Suprapubic skin (tissue), 4 donors: Measurements from ENCODE around the gene TPCN2. TPM values are rescaled to one million over a fixed set of nuclear protein-coding genes. Genes with fewer than 3 reads are reported as not detected.

Experiments used
- DNase-seq, 2 donors: peaks; one replicate each; pipeline ENCODE4 v3.0.0-alpha.2; 2019; ENCODE audit warnings: low spot score in 2 of 2
- H3K27ac ChIP-seq: fragments of 200-600 bp; sonication (generic); one replicate; pipeline ENCODE4 v1.5.1; 2019
- H3K27me3 ChIP-seq: fragments of 200-600 bp; sonication (generic); one replicate; pipeline ENCODE4 v1.5.1; 2019
- H3K36me3 ChIP-seq: fragments of 200-600 bp; sonication (generic); one replicate; pipeline ENCODE4 v1.5.1; 2019
- H3K4me1 ChIP-seq: fragments of 200-600 bp; sonication (generic); one replicate; pipeline ENCODE4 v1.5.1; 2019
- H3K4me3 ChIP-seq: fragments of 200-600 bp; sonication (generic); one replicate; pipeline ENCODE4 v1.5.1; 2019; ENCODE audit warnings: mild to moderate bottlenecking
- H3K9me3 ChIP-seq: fragments of 200-600 bp; sonication (generic); one replicate; pipeline ENCODE4 v1.5.1; 2019
- CTCF ChIP-seq, 2 donors: fragments of 200-600 bp in 1 of 2; fragments of 450-650 bp in 1 of 2; sonication (generic) in 1 of 2; IDR thresholded peaks; one replicate each; pipeline ENCODE4 v1.5.1; 2016 to 2019; ENCODE audit warnings: antibody characterized with exemption in 2 of 2, mild to moderate bottlenecking in 1 of 2, moderate library complexity in 1 of 2
- EP300 ChIP-seq: sonication (generic); formaldehyde crosslinking; IDR thresholded peaks from one replicate; pipeline ENCODE4 v1.6.1; 2017; ENCODE audit warnings: antibody characterized with exemption
- POLR2A ChIP-seq, 2 donors: fragments of 450-650 bp; IDR thresholded peaks; one replicate each; pipeline ENCODE4 v1.6.1; 2017; ENCODE audit warnings: antibody characterized with exemption in 2 of 2, mild to moderate bottlenecking in 2 of 2, moderate library complexity in 2 of 2
- POLR2AphosphoS5 ChIP-seq, 3 donors: sonication (generic); formaldehyde crosslinking; IDR thresholded peaks; one replicate each; pipeline ENCODE4 v1.6.1; 2017; ENCODE audit warnings: antibody characterized with exemption in 3 of 3
- WGBS: methylation state at CpG from one replicate; pipeline ENCODE4 v1.1.5; 2018; 5-methylcytosine and 5-hydroxymethylcytosine counted together
- total RNA-seq, 4 donors: library from RNA; depleted of rRNA; stranded (reverse); fragments of >200 nt; gene quantifications; one replicate each; pipeline ENCODE4 v1.1.0, GENCODE V29; 2016

TPCN2 gene
- total RNA-seq, 4 donors from 2014 or later: 8.4 to 30.3 (median 24.4) TPM

- DNase-seq: peak; percentile 62 to 63
- TF ChIP-seq EP300 (no peak), POLR2A (IDR thresholded peaks at IDR 0.05) (no peak), CTCF (IDR thresholded peaks at IDR 0.05) (no peak), POLR2AphosphoS5 (IDR thresholded peaks at IDR 0.05) (no peak)
- H3K27ac ChIP-seq: peak overlapping the region; percentile 73
- H3K9me3 ChIP-seq: no peaks in the 10 kb centered on the region
- no peak overlapping the region for H3K4me3 ChIP-seq
- H3K4me1 ChIP-seq: peaks cover 43% of the 10 kb centered on the region
- no peaks in the 10 kb centered on the region for H3K27me3 ChIP-seq
- 76% methylated on average over 18 of the region's 23 CpGs for WGBS
- peaks cover 3% of the 10 kb centered on the region for H3K36me3 ChIP-seq
Observed at GRCh38 chr11:69001243-69002081, 47.3 kb upstream of the TPCN2 start.

DNA sequence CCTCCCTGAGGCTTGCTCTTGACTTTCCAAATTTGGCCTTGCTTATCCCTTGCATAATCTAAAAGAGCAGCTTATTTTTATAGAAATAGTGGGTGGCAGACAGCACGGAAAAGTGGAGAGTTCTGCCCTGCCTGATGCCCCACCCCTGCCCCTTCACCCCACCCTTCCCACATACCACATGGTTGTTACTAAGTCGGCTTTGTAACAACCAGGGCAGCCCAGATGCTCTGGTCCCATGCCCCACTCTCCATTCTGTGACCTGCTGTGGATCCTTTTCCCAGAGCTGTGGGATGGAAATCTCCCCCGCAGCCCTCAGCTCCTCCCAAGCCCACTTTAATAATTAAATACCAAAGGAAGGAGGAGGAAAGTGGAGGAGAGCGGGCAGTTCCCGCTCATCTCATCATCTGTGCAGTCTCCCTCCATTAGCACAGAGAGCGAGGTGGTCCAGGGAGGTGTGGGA is 46.6 kb upstream of the TPCN2 start:
- WGBS: 77% methylated on average over 6 of the region's 6 CpGs
- Histone ChIP-seq H3K9me3 (no peaks in the 10 kb centered on the region), H3K36me3 (peaks cover 3% of the 10 kb centered on the region), H3K4me1 (peaks cover 43% of the 10 kb centered on the region), H3K27me3 (no peaks in the 10 kb centered on the region), H3K27ac (no peak overlapping the region), H3K4me3 (no peak overlapping the region)
- peak in 1 of 2 donors; percentile 62 for DNase-seq
- TF ChIP-seq EP300 (no peak), CTCF (IDR thresholded peaks at IDR 0.05) (no peak), POLR2A (IDR thresholded peaks at IDR 0.05) (no peak), POLR2AphosphoS5 (IDR thresholded peaks at IDR 0.05) (no peak)

GRCh38 chr11:69002570-69003231 is 46.0 kb upstream of the TPCN2 start:
- Histone ChIP-seq H3K27me3 (no peaks in the 10 kb centered on the region), H3K27ac (no peak overlapping the region), H3K9me3 (no peaks in the 10 kb centered on the region), H3K4me3 (no peak overlapping the region), H3K36me3 (peaks cover 3% of the 10 kb centered on the region), H3K4me1 (peaks cover 44% of the 10 kb centered on the region)
- no peak for TF ChIP-seq POLR2AphosphoS5 (IDR thresholded peaks at IDR 0.05)
- peak; percentile 62 to 77 for DNase-seq
- 92% methylated on average over 4 of the region's 13 CpGs for WGBS

DNA sequence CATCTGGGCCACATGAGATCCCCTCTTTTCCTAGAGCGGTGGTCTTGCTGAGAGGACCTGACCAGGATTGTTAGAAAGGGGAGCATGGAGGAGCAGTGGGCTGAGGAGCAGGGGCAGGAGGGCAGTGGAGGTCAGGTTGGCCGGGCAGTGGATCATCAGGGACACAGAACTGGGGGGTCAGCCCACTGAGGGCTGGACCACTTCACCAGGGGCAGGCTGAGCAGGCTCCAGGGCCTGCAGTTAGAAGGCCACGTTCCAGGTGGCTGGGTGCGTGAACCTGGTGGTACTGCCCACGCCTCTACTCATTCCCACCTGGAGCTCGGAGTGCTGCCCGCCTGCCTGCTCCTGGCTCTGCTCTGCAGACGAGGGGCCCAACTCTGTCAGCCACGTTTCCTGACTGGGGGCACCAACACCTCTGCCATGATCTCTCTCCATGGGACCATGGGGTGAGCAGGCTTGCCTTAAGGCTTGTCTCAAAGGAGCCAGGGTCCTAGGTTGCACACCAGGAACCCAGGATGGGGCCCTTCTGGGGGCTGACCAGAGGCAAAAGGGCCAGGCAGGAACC is 45.3 kb upstream of the TPCN2 start:
- H3K27me3 ChIP-seq: no peaks in the 10 kb centered on the region
- peak in 1 of 2 donors; percentile 59 for DNase-seq
- no peaks in the 10 kb centered on the region for H3K9me3 ChIP-seq
- H3K36me3 ChIP-seq: peaks cover 3% of the 10 kb centered on the region
- H3K4me1 ChIP-seq: peaks cover 48% of the 10 kb centered on the region
- no peak overlapping the region for H3K4me3 ChIP-seq
- 95% methylated on average over 7 of the region's 9 CpGs for WGBS
- TF ChIP-seq CTCF (IDR thresholded peaks at IDR 0.05) (no peak), POLR2AphosphoS5 (IDR thresholded peaks at IDR 0.05) (no peak), EP300 (no peak), POLR2A (IDR thresholded peaks at IDR 0.05) (no peak)
- no peak overlapping the region for H3K27ac ChIP-seq

GRCh38 chr11:69003866-69004367 is 44.8 kb upstream of the TPCN2 start:
- TF ChIP-seq POLR2AphosphoS5 (IDR thresholded peaks at IDR 0.05): no peak
- TF ChIP-seq POLR2A (IDR thresholded peaks at IDR 0.05): no peak
- TF ChIP-seq EP300: no peak
- Histone ChIP-seq H3K27me3 (no peaks in the 10 kb centered on the region), H3K36me3 (peaks cover 3% of the 10 kb centered on the region), H3K9me3 (no peaks in the 10 kb centered on the region), H3K4me3 (no peak overlapping the region), H3K27ac (no peak overlapping the region), H3K4me1 (peaks cover 48% of the 10 kb centered on the region)
- peak; percentile 50 to 77 for DNase-seq
- WGBS: 98% methylated on average over 13 of the region's 20 CpGs
